H9 (cell line): ENCODE measurements around the gene GAD2. TPM values are rescaled to one million over a fixed set of nuclear protein-coding genes. Genes with fewer than 3 reads are reported as not detected.

Experiments used
- DNase-seq: peaks from one replicate; pipeline ENCODE4 v3.0.0-alpha.2; 2017
- H2AFZ ChIP-seq: one replicate; pipeline ENCODE4 v1.6.1; 2013; ENCODE audit warnings: mild to moderate bottlenecking, low read length, control low read depth, moderate library complexity
- H2AK5ac ChIP-seq: 2 replicates; pipeline ENCODE4 v1.6.1; 2013; ENCODE audit warnings: low read length, control low read depth, mixed read lengths; ENCODE audit not compliant: insufficient read length
- H2BK120ac ChIP-seq: one replicate; pipeline ENCODE4 v1.6.1; 2013; ENCODE audit warnings: low read depth, mild to moderate bottlenecking, low read length, control low read depth, inconsistent platforms; ENCODE audit not compliant: poor library complexity, severe bottlenecking
- H2BK12ac ChIP-seq: 2 replicates; pipeline ENCODE4 v1.6.1; 2013; ENCODE audit warnings: low read length, control low read depth, mixed read lengths, low read depth; ENCODE audit not compliant: insufficient read length
- H2BK15ac ChIP-seq: 2 replicates; pipeline ENCODE4 v1.6.1; 2013; ENCODE audit warnings: low read depth, low read length, control low read depth
- H2BK20ac ChIP-seq: one replicate; pipeline ENCODE4 v1.6.1; 2013; ENCODE audit warnings: low read depth, mild to moderate bottlenecking, low read length, control low read depth, inconsistent platforms; ENCODE audit not compliant: poor library complexity, severe bottlenecking
- H2BK5ac ChIP-seq: 2 replicates; pipeline ENCODE4 v1.6.1; 2013; ENCODE audit warnings: low read length, control low read depth, mixed read lengths; ENCODE audit not compliant: insufficient read length
- H3K14ac ChIP-seq: 2 replicates; pipeline ENCODE4 v1.6.1; 2013; ENCODE audit warnings: low read length, control low read depth; ENCODE audit not compliant: insufficient read depth
- H3K18ac ChIP-seq: 2 replicates; pipeline ENCODE4 v1.6.1; 2013; ENCODE audit warnings: low read depth, mild to moderate bottlenecking, mixed read lengths, low read length, control low read depth; ENCODE audit not compliant: insufficient read length
- H3K23ac ChIP-seq: 2 replicates; pipeline ENCODE4 v1.6.1; 2013; ENCODE audit warnings: low read length, control low read depth, mixed read lengths, low read depth; ENCODE audit not compliant: insufficient read length
- H3K23me2 ChIP-seq: 2 replicates; pipeline ENCODE4 v1.6.1; 2013; ENCODE audit warnings: low read depth, mild to moderate bottlenecking, mixed read lengths, low read length, control low read depth; ENCODE audit not compliant: insufficient read length, poor library complexity, severe bottlenecking
- H3K27ac ChIP-seq: 2 replicates; pipeline ENCODE4 v1.5.1; 2013; ENCODE audit warnings: low read length, control low read depth, mixed read lengths, low read depth; ENCODE audit not compliant: insufficient read length
- H3K27me3 ChIP-seq: 2 replicates; pipeline ENCODE4 v1.6.1; 2013; ENCODE audit warnings: low read length, control low read depth, inconsistent platforms; ENCODE audit not compliant: insufficient read depth
- H3K4ac ChIP-seq: 2 replicates; pipeline ENCODE4 v1.6.1; 2013; ENCODE audit warnings: low read depth, mild to moderate bottlenecking, control low read depth, inconsistent platforms, low read length, moderate library complexity
- H3K4me1 ChIP-seq: 2 replicates; pipeline ENCODE4 v1.6.1; 2013; ENCODE audit warnings: low read length, control low read depth, inconsistent platforms; ENCODE audit not compliant: insufficient read depth
- H3K4me2 ChIP-seq: 2 replicates; pipeline ENCODE4 v1.6.1; 2013; ENCODE audit warnings: low read length, control low read depth, mixed read lengths; ENCODE audit not compliant: insufficient read length, insufficient read depth
- H3K56ac ChIP-seq: 2 replicates; pipeline ENCODE4 v1.6.1; 2013; ENCODE audit warnings: low read depth, mild to moderate bottlenecking, mixed read lengths, low read length, control low read depth; ENCODE audit not compliant: insufficient read length
- H3K79me1 ChIP-seq: 2 replicates; pipeline ENCODE4 v1.6.1; 2013; ENCODE audit warnings: low read depth, mild to moderate bottlenecking, moderate library complexity, low read length, control low read depth, inconsistent platforms; ENCODE audit not compliant: insufficient read depth, poor library complexity, severe bottlenecking
- H3K79me2 ChIP-seq: 2 replicates; pipeline ENCODE4 v1.6.1; 2013; ENCODE audit warnings: low read length, control low read depth, inconsistent platforms; ENCODE audit not compliant: insufficient read depth
- H3K9ac ChIP-seq: 2 replicates; pipeline ENCODE4 v1.6.1; 2013; ENCODE audit warnings: low read length, control low read depth, mixed read lengths; ENCODE audit not compliant: insufficient read length; ENCODE audit errors: extremely low read depth
- H3K9me3 ChIP-seq: one replicate; pipeline ENCODE4 v1.6.1; 2013; ENCODE audit warnings: low read depth, low read length, inconsistent platforms; ENCODE audit not compliant: control insufficient read depth
- H3T11ph ChIP-seq: one replicate; pipeline ENCODE4 v1.6.1; 2013; ENCODE audit warnings: mild to moderate bottlenecking, low read length, control low read depth, inconsistent platforms
- H4K20me1 ChIP-seq: one replicate; pipeline ENCODE4 v1.6.1; 2013; ENCODE audit not compliant: control insufficient read depth, insufficient read length, insufficient read depth
- H4K5ac ChIP-seq: 2 replicates; pipeline ENCODE4 v1.6.1; 2013; ENCODE audit warnings: low read depth, mild to moderate bottlenecking, mixed read lengths, low read length, control low read depth; ENCODE audit not compliant: insufficient read length
- H4K8ac ChIP-seq: replicated peaks from 2 replicates; pipeline ENCODE4 v1.6.1; 2013; ENCODE audit warnings: low read length, control low read depth, mixed read lengths, low read depth; ENCODE audit not compliant: insufficient read length
- H4K91ac ChIP-seq: 2 replicates; pipeline ENCODE4 v1.6.1; 2013; ENCODE audit warnings: low read depth, mild to moderate bottlenecking, moderate library complexity, mixed read lengths, low read length, control low read depth; ENCODE audit not compliant: insufficient read length
- H3K27ac Mint-ChIP-seq, 3 experiments: 2 replicates in 2 of 3; 3 replicates in 1 of 3; pipeline ENCODE4 v1.8.0; 2020 to 2021; ENCODE audit warnings: mixed read lengths in 3 of 3, mild to moderate bottlenecking in 1 of 3, moderate library complexity in 1 of 3
- H3K27me3 Mint-ChIP-seq: 2 replicates; pipeline ENCODE4 v1.8.0; 2021; ENCODE audit warnings: low read depth, mild to moderate bottlenecking, moderate library complexity, mixed read lengths
- H3K36me3 Mint-ChIP-seq, 3 experiments: 2 replicates in 2 of 3; 3 replicates in 1 of 3; pipeline ENCODE4 v1.8.0; 2020 to 2021; ENCODE audit warnings: low read depth in 3 of 3, mixed read lengths in 3 of 3; ENCODE audit not compliant: insufficient read depth in 1 of 3
- H3K4me1 Mint-ChIP-seq, 2 experiments: 2 replicates each; pipeline ENCODE4 v1.8.0; 2020; ENCODE audit warnings: mixed read lengths in 2 of 2
- H3K4me3 Mint-ChIP-seq, 2 experiments: 2 replicates in 1 of 2; 3 replicates in 1 of 2; pipeline ENCODE4 v1.8.0; 2020 to 2021; ENCODE audit warnings: mild to moderate bottlenecking in 2 of 2, mixed read lengths in 2 of 2, moderate library complexity in 1 of 2
- H3K9me3 Mint-ChIP-seq, 2 experiments: 2 replicates in 1 of 2; 3 replicates in 1 of 2; pipeline ENCODE4 v1.8.0; 2020; ENCODE audit warnings: mild to moderate bottlenecking in 2 of 2, mixed read lengths in 2 of 2, moderate library complexity in 1 of 2
- WGBS: extraction: QIAGEN DNeasy Blood & Tissue Kit; methylation state at CpG from one replicate; pipeline ENCODE4 v1.1.7; 2013; ENCODE audit warnings: missing lambda C conversion rate, low lambda C conversion rate, mixed read lengths; ENCODE audit not compliant: insufficient read length; ENCODE audit errors: extremely low coverage; 5-methylcytosine and 5-hydroxymethylcytosine counted together
- total RNA-seq: library from RNA; stranded (reverse); gene quantifications from 2 replicates; pipeline ENCODE4 v1.2.1, GENCODE V29; 2021
- TF ChIP-seq, protein P1 (sequence below): fragments of 200-600 bp; sonication (generic); conservative IDR thresholded peaks from 3 replicates; pipeline ENCODE4 v1.8.0; 2021; ENCODE audit warnings: antibody characterized with exemption, mild to moderate bottlenecking

GAD2 gene
- total RNA-seq, 1 experiment from 2014 or later: 2.0 TPM

DNA sequence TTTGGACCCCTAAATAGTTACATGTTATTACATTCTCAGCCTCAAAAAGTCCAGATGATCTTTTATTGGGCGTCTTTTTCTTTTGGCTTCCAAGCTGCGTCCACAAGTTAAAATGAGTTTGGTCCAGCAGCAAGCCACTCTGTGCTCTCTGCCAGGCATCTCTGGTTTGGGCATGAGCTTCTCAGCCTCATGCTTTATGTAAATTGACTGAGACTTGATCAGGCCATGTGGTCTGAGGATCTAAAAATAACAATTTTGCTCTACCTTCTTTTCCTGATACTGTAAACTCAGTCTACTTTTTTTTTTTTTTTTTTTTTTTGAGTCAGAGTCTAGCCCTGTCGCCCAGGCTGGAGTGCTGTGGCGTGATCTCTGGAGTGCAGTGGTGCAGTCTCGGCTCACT, 15.6 kb downstream of the GAD2 start:
- Histone ChIP-seq H3K23ac (no peak overlapping the region), H4K20me1 (no peaks in the 10 kb centered on the region), H3K27ac (no peak overlapping the region), H3K56ac (no peak overlapping the region), H4K5ac (no peak overlapping the region), H2BK15ac (no peak overlapping the region), H3K4ac (no peak overlapping the region), H3K9me3 (no peaks in the 10 kb centered on the region), H2BK5ac (no peak overlapping the region), H3K79me1 (no peaks in the 10 kb centered on the region), H2AFZ (no peak overlapping the region), H3K18ac (no peak overlapping the region), H3T11ph (no peak overlapping the region), H2BK12ac (no peak overlapping the region), H3K79me2 (no peaks in the 10 kb centered on the region), H3K9ac (no peak overlapping the region), H3K14ac (no peak overlapping the region), H2BK20ac (no peak overlapping the region), H4K8ac (no peak overlapping the region), H4K91ac (no peak overlapping the region), H2AK5ac (no peak overlapping the region), H3K4me2 (no peak overlapping the region), H3K27me3 (no peaks in the 10 kb centered on the region), H3K23me2 (no peaks in the 10 kb centered on the region), H2BK120ac (no peak overlapping the region), H3K4me1 (no peaks in the 10 kb centered on the region)
- no peak overlapping the region for H3K4me3 Mint-ChIP-seq
- peaks cover 0 to 4% of the 10 kb centered on the region in 2 experiments; a peak in 1 of 4 replicates for H3K4me1 Mint-ChIP-seq
- H3K27me3 Mint-ChIP-seq: peaks cover 14% of the 10 kb centered on the region
- no peak for DNase-seq
- no peak overlapping the region for H3K27ac Mint-ChIP-seq
- no peaks in the 10 kb centered on the region; a peak in 1 of 7 replicates for H3K36me3 Mint-ChIP-seq
- TF ChIP-seq, protein P1, sequence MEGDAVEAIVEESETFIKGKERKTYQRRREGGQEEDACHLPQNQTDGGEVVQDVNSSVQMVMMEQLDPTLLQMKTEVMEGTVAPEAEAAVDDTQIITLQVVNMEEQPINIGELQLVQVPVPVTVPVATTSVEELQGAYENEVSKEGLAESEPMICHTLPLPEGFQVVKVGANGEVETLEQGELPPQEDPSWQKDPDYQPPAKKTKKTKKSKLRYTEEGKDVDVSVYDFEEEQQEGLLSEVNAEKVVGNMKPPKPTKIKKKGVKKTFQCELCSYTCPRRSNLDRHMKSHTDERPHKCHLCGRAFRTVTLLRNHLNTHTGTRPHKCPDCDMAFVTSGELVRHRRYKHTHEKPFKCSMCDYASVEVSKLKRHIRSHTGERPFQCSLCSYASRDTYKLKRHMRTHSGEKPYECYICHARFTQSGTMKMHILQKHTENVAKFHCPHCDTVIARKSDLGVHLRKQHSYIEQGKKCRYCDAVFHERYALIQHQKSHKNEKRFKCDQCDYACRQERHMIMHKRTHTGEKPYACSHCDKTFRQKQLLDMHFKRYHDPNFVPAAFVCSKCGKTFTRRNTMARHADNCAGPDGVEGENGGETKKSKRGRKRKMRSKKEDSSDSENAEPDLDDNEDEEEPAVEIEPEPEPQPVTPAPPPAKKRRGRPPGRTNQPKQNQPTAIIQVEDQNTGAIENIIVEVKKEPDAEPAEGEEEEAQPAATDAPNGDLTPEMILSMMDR: no peak
- no CpG with 5 or more reads among the region's 5 CpGs for WGBS
- H3K9me3 Mint-ChIP-seq: no peaks in the 10 kb centered on the region
